Measurements from ENCODE around the gene H19.
A peak's percentile ranks its signal among the peaks of the same experiment; 100 is the strongest.

The H19 gene

DNA sequence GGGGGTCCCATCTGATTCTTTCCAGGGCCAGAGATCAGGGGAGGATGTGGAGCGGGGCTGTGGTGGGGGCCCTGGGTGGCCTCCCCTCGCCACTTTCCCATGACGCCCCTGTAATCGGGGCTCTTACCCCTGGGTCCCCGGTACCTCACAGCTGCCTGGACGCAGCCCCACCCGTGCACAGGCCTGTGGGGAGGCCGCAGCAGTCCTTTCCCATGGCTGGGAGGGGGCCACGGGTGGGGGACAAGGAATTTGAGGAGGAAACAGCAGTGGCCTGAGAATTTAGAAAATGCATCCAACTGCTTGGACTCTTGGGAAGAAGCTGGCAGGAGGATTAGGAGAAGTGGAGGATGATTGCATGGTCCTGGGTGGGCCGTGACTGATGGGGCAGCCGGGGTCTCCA lies 18.0 kb downstream of the H19 start:
- no peak overlapping the region for H3K18ac ChIP-seq (ENCODE audit: low read depth in 1 of 2, low read length in 2 of 2)
- H3K4me3 ChIP-seq (ENCODE audit: insufficient read depth in 1 of 2, low read depth in 1 of 2, low read length in 2 of 2): no peak overlapping the region
- no peak overlapping the region for H4K8ac ChIP-seq (ENCODE audit: low read length)
- no peak overlapping the region for H3K27ac ChIP-seq (ENCODE audit: low read length, poor library complexity, severe bottlenecking)
- no peak for DNase-seq
- H3K4me2 ChIP-seq (ENCODE audit: low read length, poor library complexity, severe bottlenecking): no peak overlapping the region
- WGBS: no CpG with 5 or more reads among the region's 11 CpGs
- H3K14ac ChIP-seq (ENCODE audit: low read length in 2 of 2): no peak overlapping the region
- H2AK5ac ChIP-seq (ENCODE audit: low read length, severe bottlenecking): no peak overlapping the region
- no peaks in the 10 kb centered on the region for H3K27me3 ChIP-seq (ENCODE audit: control insufficient read depth in 1 of 2, insufficient read depth in 1 of 2, low read length in 2 of 2)
- H3K23ac ChIP-seq (ENCODE audit: low read length in 2 of 2): no peak overlapping the region
- H3K9ac ChIP-seq (ENCODE audit: low read length): no peak overlapping the region
- no peak overlapping the region for H2BK12ac ChIP-seq (ENCODE audit: low read length in 2 of 2)
- no peak overlapping the region for H2AFZ ChIP-seq (ENCODE audit: low read depth, low read length)
- no peaks in the 10 kb centered on the region for H3K36me3 ChIP-seq (ENCODE audit: control insufficient read depth in 1 of 2, insufficient read depth in 2 of 2, low read depth in 1 of 2, low read length in 2 of 2)
- no peaks in the 10 kb centered on the region for H3K9me3 ChIP-seq (ENCODE audit: control insufficient read depth, low read length)
- H2BK15ac ChIP-seq (ENCODE audit: low read depth, poor library complexity, severe bottlenecking): no peak overlapping the region
- no peak overlapping the region for H4K91ac ChIP-seq (ENCODE audit: low read length)
- H2BK120ac ChIP-seq (ENCODE audit: low read depth, low read length): no peak overlapping the region
- H3K4me1 ChIP-seq (ENCODE audit: control insufficient read depth, insufficient read depth, low read depth, low read length): no peaks in the 10 kb centered on the region
- H3K79me1 ChIP-seq (replicated peaks; ENCODE audit: low read length, poor library complexity, severe bottlenecking): no peaks in the 10 kb centered on the region
- no peak overlapping the region for H2BK5ac ChIP-seq (ENCODE audit: low read depth, low read length, poor library complexity, severe bottlenecking)
- no peak overlapping the region for H3K4ac ChIP-seq (ENCODE audit: low read depth in 1 of 2, low read length in 2 of 2)

DNA sequence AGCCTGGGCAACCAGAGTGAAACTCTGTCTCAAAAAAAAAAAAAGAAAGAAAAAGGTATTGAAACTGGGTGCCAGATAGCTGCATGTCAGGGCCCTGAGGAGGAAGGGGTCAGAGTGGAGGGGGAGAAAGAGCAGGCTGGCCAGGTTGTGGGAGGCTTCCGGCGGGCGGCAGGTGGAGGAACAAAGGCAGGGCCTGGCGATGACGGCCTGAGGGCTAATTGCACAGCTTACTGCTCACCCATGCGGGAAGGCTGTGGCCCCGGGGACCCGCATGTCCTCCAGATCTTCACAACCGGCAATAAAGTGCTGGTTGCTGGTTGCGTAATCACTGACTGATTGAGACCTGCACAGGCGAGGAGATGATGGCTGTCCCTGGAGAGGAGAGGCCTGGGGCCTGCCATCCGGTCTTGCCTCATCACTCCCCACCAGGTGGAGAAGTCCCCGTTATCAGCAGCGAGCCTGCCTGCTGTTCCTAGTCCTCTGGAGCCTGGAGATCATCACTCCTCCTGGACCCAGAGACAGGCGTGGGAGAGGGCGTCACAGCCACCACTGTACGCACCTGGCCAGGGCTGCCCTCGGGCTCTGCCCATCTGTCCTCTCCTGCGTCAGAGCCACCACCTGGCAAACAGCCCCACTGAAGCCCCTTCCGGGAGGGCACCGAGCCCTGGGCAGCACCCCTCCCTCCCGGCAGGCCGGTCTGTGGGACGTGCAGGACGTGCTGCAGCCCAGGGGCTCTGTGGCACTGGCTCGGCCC lies 18.7 kb downstream of the H19 start:
- no peak overlapping the region for H3K23ac ChIP-seq (ENCODE audit: low read length in 2 of 2)
- no peak overlapping the region for H3K9ac ChIP-seq (ENCODE audit: low read length)
- H3K4ac ChIP-seq (ENCODE audit: low read depth in 1 of 2, low read length in 2 of 2): no peak overlapping the region
- whole genome bisulfite sequencing: no CpG with 5 or more reads among the region's 26 CpGs
- H3K14ac ChIP-seq (ENCODE audit: low read length in 2 of 2): no peak overlapping the region
- no peak overlapping the region for H2BK5ac ChIP-seq (ENCODE audit: low read depth, low read length, poor library complexity, severe bottlenecking)
- H3K4me1 ChIP-seq (ENCODE audit: control insufficient read depth, insufficient read depth, low read depth, low read length): no peaks in the 10 kb centered on the region
- H3K4me2 ChIP-seq (ENCODE audit: low read length, poor library complexity, severe bottlenecking): no peak overlapping the region
- no peaks in the 10 kb centered on the region for H3K9me3 ChIP-seq (ENCODE audit: control insufficient read depth, low read length)
- no peak overlapping the region for H4K91ac ChIP-seq (ENCODE audit: low read length)
- no peak overlapping the region for H2AFZ ChIP-seq (ENCODE audit: low read depth, low read length)
- no peak for DNase-seq
- no peak overlapping the region for H3K4me3 ChIP-seq (ENCODE audit: insufficient read depth in 1 of 2, low read depth in 1 of 2, low read length in 2 of 2)
- H3K79me1 ChIP-seq (replicated peaks; ENCODE audit: low read length, poor library complexity, severe bottlenecking): no peaks in the 10 kb centered on the region
- no peak overlapping the region for H2AK5ac ChIP-seq (ENCODE audit: low read length, severe bottlenecking)
- H2BK15ac ChIP-seq (ENCODE audit: low read depth, poor library complexity, severe bottlenecking): no peak overlapping the region
- no peak overlapping the region for H2BK120ac ChIP-seq (ENCODE audit: low read depth, low read length)
- no peak overlapping the region for H3K27ac ChIP-seq (ENCODE audit: low read length, poor library complexity, severe bottlenecking)
- no peak overlapping the region for H2BK12ac ChIP-seq (ENCODE audit: low read length in 2 of 2)
- H3K18ac ChIP-seq (ENCODE audit: low read depth in 1 of 2, low read length in 2 of 2): no peak overlapping the region
- H3K27me3 ChIP-seq (ENCODE audit: control insufficient read depth in 1 of 2, insufficient read depth in 1 of 2, low read length in 2 of 2): no peaks in the 10 kb centered on the region
- H4K8ac ChIP-seq (ENCODE audit: low read length): no peak overlapping the region
- no peaks in the 10 kb centered on the region for H3K36me3 ChIP-seq (ENCODE audit: control insufficient read depth in 1 of 2, insufficient read depth in 2 of 2, low read depth in 1 of 2, low read length in 2 of 2)

DNA sequence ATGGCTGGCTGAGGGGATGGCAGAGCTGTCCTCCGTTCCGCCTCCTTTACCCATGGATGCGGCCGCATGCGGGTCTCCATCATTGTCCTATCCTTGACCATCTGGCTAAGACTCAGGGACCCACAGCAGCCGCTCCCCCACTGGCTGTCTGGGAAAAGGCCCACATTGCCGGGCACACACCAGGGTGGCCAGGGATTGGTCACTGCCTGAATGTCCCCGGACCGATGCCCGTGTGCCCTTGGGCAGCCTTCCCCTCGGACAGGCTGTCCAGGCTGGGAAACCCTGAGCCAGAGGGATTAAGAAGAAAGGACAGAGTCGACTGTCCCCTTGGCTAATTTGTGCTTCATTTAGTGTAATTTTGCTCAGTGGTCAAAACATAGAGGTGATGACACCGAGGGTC lies 22.5 kb downstream of the H19 start:
- no peak overlapping the region for H4K91ac ChIP-seq (ENCODE audit: low read length)
- H3K4ac ChIP-seq (ENCODE audit: low read depth in 1 of 2, low read length in 2 of 2): no peak overlapping the region
- no peak overlapping the region for H3K4me2 ChIP-seq (ENCODE audit: low read length, poor library complexity, severe bottlenecking)
- no peaks in the 10 kb centered on the region for H3K79me1 ChIP-seq (replicated peaks; ENCODE audit: low read length, poor library complexity, severe bottlenecking)
- no peak overlapping the region for H2AFZ ChIP-seq (ENCODE audit: low read depth, low read length)
- WGBS: no CpG with 5 or more reads among the region's 13 CpGs
- DNase-seq: no peak
- no peaks in the 10 kb centered on the region for H3K4me1 ChIP-seq (ENCODE audit: control insufficient read depth, insufficient read depth, low read depth, low read length)
- no peak overlapping the region for H3K9ac ChIP-seq (ENCODE audit: low read length)
- no peak overlapping the region for H3K23ac ChIP-seq (ENCODE audit: low read length in 2 of 2)
- H3K9me3 ChIP-seq (ENCODE audit: control insufficient read depth, low read length): no peaks in the 10 kb centered on the region
- H2BK120ac ChIP-seq (ENCODE audit: low read depth, low read length): no peak overlapping the region
- H3K27ac ChIP-seq (ENCODE audit: low read length, poor library complexity, severe bottlenecking): no peak overlapping the region
- no peak overlapping the region for H3K14ac ChIP-seq (ENCODE audit: low read length in 2 of 2)
- no peak overlapping the region for H3K4me3 ChIP-seq (ENCODE audit: insufficient read depth in 1 of 2, low read depth in 1 of 2, low read length in 2 of 2)
- H3K36me3 ChIP-seq (ENCODE audit: control insufficient read depth in 1 of 2, insufficient read depth in 2 of 2, low read depth in 1 of 2, low read length in 2 of 2): no peaks in the 10 kb centered on the region
- no peak overlapping the region for H2BK12ac ChIP-seq (ENCODE audit: low read length in 2 of 2)
- no peak overlapping the region for H2BK15ac ChIP-seq (ENCODE audit: low read depth, poor library complexity, severe bottlenecking)
- H3K27me3 ChIP-seq (ENCODE audit: control insufficient read depth in 1 of 2, insufficient read depth in 1 of 2, low read length in 2 of 2): no peaks in the 10 kb centered on the region
- H4K8ac ChIP-seq (ENCODE audit: low read length): no peak overlapping the region
- no peak overlapping the region for H2AK5ac ChIP-seq (ENCODE audit: low read length, severe bottlenecking)
- no peak overlapping the region for H2BK5ac ChIP-seq (ENCODE audit: low read depth, low read length, poor library complexity, severe bottlenecking)
- H3K18ac ChIP-seq (ENCODE audit: low read depth in 1 of 2, low read length in 2 of 2): no peak overlapping the region

DNA sequence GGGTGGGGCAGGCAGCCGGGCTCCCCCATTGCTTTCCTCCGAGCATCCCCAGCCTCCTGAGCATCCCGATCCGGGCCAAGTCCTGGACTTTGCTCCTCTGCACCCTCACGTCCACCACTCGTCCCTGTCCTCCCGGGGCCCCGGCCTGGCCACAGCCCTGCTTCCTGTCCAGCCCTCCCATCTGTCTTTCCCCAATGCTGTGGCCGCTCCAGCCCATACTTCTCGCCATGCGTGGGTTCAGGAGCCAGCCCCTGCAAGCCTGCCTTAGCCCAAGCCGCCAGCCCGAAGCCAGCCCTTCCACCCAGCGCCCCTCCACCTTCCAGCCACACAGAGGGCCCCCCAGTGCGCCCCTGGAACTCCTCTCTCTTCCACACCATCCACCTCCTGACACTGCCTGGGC lies 26.7 kb downstream of the H19 start:
- H2BK15ac ChIP-seq (ENCODE audit: low read depth, poor library complexity, severe bottlenecking): no peak overlapping the region
- no peak overlapping the region for H3K4me2 ChIP-seq (ENCODE audit: low read length, poor library complexity, severe bottlenecking)
- no peak overlapping the region for H2AK5ac ChIP-seq (ENCODE audit: low read length, severe bottlenecking)
- no peak overlapping the region for H3K23ac ChIP-seq (ENCODE audit: low read length in 2 of 2)
- no peak overlapping the region for H2AFZ ChIP-seq (ENCODE audit: low read depth, low read length)
- H3K27me3 ChIP-seq (ENCODE audit: control insufficient read depth in 1 of 2, insufficient read depth in 1 of 2, low read length in 2 of 2): no peaks in the 10 kb centered on the region
- WGBS: no CpG with 5 or more reads among the region's 15 CpGs
- no peaks in the 10 kb centered on the region for H3K36me3 ChIP-seq (ENCODE audit: control insufficient read depth in 1 of 2, insufficient read depth in 2 of 2, low read depth in 1 of 2, low read length in 2 of 2)
- H3K4ac ChIP-seq (ENCODE audit: low read depth in 1 of 2, low read length in 2 of 2): no peak overlapping the region
- H3K27ac ChIP-seq (ENCODE audit: low read length, poor library complexity, severe bottlenecking): no peak overlapping the region
- peak overlapping the region; percentile 7 for H4K8ac ChIP-seq (ENCODE audit: low read length)
- no peak overlapping the region for H3K14ac ChIP-seq (ENCODE audit: low read length in 2 of 2)
- no peak overlapping the region for H3K9ac ChIP-seq (ENCODE audit: low read length)
- H2BK5ac ChIP-seq (ENCODE audit: low read depth, low read length, poor library complexity, severe bottlenecking): no peak overlapping the region
- no peak for DNase-seq
- H3K18ac ChIP-seq (ENCODE audit: low read depth in 1 of 2, low read length in 2 of 2): peak overlapping the region in 1 of 2 experiments; percentile 40
- no peak overlapping the region for H3K4me3 ChIP-seq (ENCODE audit: insufficient read depth in 1 of 2, low read depth in 1 of 2, low read length in 2 of 2)
- no peak overlapping the region for H2BK120ac ChIP-seq (ENCODE audit: low read depth, low read length)
- H4K91ac ChIP-seq (ENCODE audit: low read length): no peak overlapping the region
- peak overlapping the region in 1 of 2 experiments; percentile 71 for H2BK12ac ChIP-seq (ENCODE audit: low read length in 2 of 2)
- H3K9me3 ChIP-seq (ENCODE audit: control insufficient read depth, low read length): no peaks in the 10 kb centered on the region
- no peaks in the 10 kb centered on the region for H3K79me1 ChIP-seq (replicated peaks; ENCODE audit: low read length, poor library complexity, severe bottlenecking)
- no peaks in the 10 kb centered on the region for H3K4me1 ChIP-seq (ENCODE audit: control insufficient read depth, insufficient read depth, low read depth, low read length)

Data from mesenchymal stem cell (in vitro differentiated cells and primary cell).